ENCODE data around the gene MAJIN.
"Not testable (repeated sequence)": the region's sequence is repeated elsewhere in the genome, so short reads cannot be mapped to it uniquely, and the experiment has no call there.

Gene MAJIN

DNA sequence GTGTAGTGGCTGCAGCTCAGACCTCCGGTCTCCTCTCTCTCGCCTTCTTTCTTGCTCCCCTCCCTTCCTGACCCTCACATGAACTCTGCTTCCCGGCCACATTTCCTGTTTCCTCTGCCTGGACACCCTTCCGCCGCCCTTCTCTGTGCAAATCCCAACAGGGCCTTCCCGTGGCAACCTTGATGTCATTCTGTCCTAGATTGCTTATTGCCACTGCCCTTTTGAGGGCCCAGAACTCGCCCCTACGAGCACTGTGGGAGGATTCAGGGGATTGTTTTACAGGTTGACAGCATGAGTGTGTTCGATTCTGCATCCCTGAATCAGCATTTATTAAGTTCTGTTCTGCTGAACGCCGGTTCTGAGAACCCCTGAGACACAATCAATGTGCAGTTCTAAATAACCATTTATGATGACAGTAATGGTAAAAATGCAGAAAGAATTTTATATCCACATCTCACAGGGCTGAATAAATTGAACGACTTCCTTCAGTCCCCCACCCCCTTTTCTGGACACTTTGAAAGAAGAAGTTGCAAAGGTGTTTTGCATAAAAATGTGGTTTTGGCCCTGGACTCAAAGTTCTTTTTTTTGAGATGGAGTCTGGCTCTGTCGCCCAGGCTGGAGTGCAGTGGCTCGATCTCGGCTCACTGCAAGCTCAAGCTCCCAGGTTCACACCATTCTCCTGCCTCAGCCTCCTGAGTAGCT lies 18.5 kb upstream of the MAJIN start:
- no peak for DNase-seq

- DNase-seq: no peak
Measured at GRCh38 chr11:64989416-64989815, 17.5 kb upstream of the MAJIN start.

- DNase-seq: no peak
Measured at GRCh38 chr11:64987998-64988854, 16.3 kb upstream of the MAJIN start.

- DNase-seq: not testable (repeated sequence)
Measured at GRCh38 chr11:64983339-64983738, 11.4 kb upstream of the MAJIN start.

DNA sequence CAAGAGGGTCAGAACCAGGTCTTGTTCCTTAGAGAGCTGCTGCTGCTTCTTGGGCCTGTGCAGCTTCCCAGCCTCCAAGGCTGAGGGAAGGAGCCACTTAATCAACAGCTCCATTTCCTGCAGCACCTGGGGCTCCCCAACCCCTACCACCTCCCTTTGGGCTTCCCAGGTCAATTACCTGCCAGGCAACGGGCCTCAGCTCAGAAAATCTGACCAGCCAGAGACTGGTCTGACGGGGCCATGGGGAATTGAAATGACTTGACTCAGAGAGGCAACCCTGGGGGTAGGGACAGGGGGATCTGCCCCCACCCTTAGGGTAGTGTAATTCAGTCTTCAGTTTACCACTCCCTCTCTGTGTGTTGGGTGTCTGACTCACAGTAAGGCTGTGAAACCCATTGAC lies 4.7 kb upstream of the MAJIN start:
- no peak for DNase-seq

DNA sequence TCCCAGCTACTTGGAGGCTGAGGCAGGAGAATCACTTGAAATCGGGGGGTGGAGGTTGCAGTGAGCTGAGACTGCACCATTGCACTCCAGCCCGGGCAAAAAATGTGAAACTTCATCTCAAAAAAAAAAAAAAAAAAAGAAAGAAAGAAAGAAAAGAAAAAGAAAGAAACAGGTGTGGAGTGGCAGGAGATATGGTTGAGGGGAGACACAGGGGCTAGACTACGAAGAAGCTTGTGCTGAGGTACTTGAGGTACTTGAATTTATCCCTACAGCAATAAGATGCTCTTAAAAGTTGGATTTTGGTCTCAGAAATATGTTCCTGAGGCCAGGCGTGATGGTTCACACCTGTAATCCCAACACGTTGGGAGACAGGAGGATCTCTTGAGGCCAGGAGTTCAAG lies 2.2 kb upstream of the MAJIN start:
- no peak for DNase-seq

DNA sequence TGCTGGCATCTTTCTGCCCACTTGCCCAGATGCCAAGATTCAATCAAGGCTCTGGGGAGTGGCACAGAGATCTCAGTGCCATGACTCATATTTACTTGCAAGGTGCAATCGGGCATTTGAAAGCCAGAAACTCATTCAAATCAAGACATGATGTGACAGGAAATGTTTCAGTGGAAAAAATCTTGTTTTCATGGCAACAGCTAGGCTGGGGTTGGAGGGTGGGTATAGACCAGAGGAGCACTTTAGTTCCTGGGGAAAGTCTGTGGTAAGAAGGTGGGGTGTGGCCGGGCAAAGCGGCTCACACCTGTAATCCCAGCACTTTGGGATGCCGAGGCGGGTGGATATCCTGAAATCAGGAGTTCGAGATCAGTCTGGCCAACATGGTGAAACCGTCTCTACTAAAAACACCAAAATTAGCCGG lies 1.2 kb downstream of the MAJIN start:
- no peak for DNase-seq

GRCh38 chr11:64969209-64969608 lies 2.7 kb downstream of the MAJIN start:
- DNase-seq: no peak

GRCh38 chr11:64967375-64967774 lies 4.5 kb downstream of the MAJIN start:
- DNase-seq: no peak

DNA sequence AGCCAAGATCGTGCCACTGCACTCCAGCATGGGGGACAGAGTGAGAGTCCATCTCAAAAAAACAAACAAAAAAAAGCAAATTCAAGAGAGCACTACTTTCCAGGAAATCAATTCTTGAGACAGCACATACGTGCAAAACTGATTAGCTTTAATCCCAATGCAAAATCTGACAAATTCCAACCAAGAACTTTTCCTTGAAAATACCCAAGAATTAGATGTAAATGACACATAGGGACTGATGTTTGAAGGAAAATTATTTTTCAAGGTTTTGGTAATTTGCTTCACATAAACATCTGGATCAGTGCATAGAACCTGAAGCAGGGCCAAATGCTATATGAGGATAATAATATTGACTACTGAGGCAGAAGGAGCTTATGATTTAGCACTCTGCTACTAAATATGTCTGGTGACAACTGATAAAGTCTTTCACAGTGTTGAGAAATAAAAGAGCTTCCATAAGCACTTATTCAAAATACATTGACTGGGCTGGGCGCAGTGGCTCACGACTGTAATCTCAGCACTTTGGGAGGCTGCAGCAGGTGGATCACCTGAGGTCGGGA lies 8.8 kb downstream of the MAJIN start:
- no peak for DNase-seq

- DNase-seq: no peak
Measured at GRCh38 chr11:64960719-64961118, 11.2 kb downstream of the MAJIN start.

GRCh38 chr11:64959498-64959897 lies 12.4 kb downstream of the MAJIN start:
- no peak for DNase-seq

GRCh38 chr11:64954201-64954600 lies 17.7 kb downstream of the MAJIN start:
- DNase-seq: no peak

- no peak for DNase-seq
Measured at GRCh38 chr11:64951529-64951928, 20.4 kb downstream of the MAJIN start.

- no peak for DNase-seq
Measured at GRCh38 chr11:64947208-64947814, 24.6 kb downstream of the MAJIN start.

DNA sequence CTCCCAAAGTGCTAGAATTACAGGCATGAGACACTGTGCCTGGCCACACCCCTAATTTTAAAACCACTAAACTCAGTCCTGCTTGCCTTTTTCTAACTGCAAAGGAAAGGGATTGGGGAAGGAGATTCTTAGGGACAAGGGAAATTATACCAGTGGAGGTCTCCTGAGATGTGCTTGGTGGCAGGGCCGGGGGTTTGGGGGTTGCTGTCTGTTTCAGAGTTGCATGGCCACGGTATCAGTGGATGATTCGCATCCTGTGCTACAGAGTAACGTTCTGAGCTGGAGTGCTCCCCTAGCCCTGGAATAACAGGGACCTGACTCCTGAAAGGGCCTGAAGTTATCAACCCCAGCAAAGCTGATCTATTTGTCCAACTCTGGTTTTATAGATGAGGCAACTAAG lies 35.4 kb downstream of the MAJIN start:
- DNase-seq: no peak

- no peak for DNase-seq
Measured at GRCh38 chr11:64935359-64936081, 36.4 kb downstream of the MAJIN start, which contains the start of gene GPHA2. Gene GPHA2, minus strand, starts transcription at chr11:64935893. Its CDS starts 433 bp downstream, at chr11:64935460.

GRCh38 chr11:64934682-64935358 lies 37.1 kb downstream of the MAJIN start:
- DNase-seq: no peak

- DNase-seq: no peak
Measured at GRCh38 chr11:64933935-64934681, 37.8 kb downstream of the MAJIN start.

GRCh38 chr11:64933213-64933934 lies 38.5 kb downstream of the MAJIN start:
- no peak for DNase-seq

- DNase-seq: no peak
Measured at GRCh38 chr11:64932324-64932723, 39.6 kb downstream of the MAJIN start.

All from activated CD4-positive, CD25-positive, alpha-beta regulatory T cell (primary cell).